GM23248 (cell line): ENCODE results near the gene NDUFA13.

Experiments used
- EZH2 ChIP-seq: fragments of 200-600 bp; sonication (generic); IDR thresholded peaks from 2 replicates; pipeline ENCODE4 v1.6.1; 2018; ENCODE audit warnings: antibody characterized with exemption, mild to moderate bottlenecking; ENCODE audit not compliant: insufficient read depth, poor library complexity, severe bottlenecking
- EZH2phosphoT487 ChIP-seq: fragments of 200-600 bp; sonication (generic); IDR thresholded peaks from 2 replicates; pipeline ENCODE4 v1.6.1; 2018; ENCODE audit warnings: antibody characterized with exemption, moderate library complexity, mild to moderate bottlenecking, low read depth; ENCODE audit not compliant: insufficient read depth

- TF ChIP-seq EZH2phosphoT487 (no peak), EZH2 (no peak)
These were observed 29.0 kb downstream of the NDUFA13 start for GRCh38 chr19:19544954-19545591.
